Stimulated activated CD8-positive, alpha-beta memory T cell treated with anti-CD3 and anti-CD28 coated beads, Interleukin-2, amount 100 ng/mL, for 48 hours (primary cell): ENCODE measurements around the gene CLCN2.
"Not testable (repeated sequence)": the region's sequence is repeated elsewhere in the genome, so short reads cannot be mapped to it uniquely, and the experiment has no call there.

Experiments
- DNase-seq, 2 donors: peaks; one replicate each; pipeline ENCODE4 v3.0.0-alpha.2; 2020; ENCODE audit warnings: low read depth in 2 of 2

The CLCN2 gene

GRCh38 chr3:184345317-184346144, 15.9 kb downstream of the CLCN2 start:
- DNase-seq = no peak

GRCh38 chr3:184344579-184345316, 16.7 kb downstream of the CLCN2 start:
- no peak for DNase-seq

- DNase-seq = no peak
Measured at GRCh38 chr3:184343200-184343876, 18.1 kb downstream of the CLCN2 start.

- DNase-seq = no peak
Measured at GRCh38 chr3:184341925-184342324, 19.5 kb downstream of the CLCN2 start.

GRCh38 chr3:184339451-184340135, 21.8 kb downstream of the CLCN2 start:
- DNase-seq = not testable (repeated sequence)

GRCh38 chr3:184339001-184339400, 22.4 kb downstream of the CLCN2 start:
- no peak for DNase-seq

- DNase-seq = no peak
Measured at GRCh38 chr3:184338511-184338945, 22.9 kb downstream of the CLCN2 start.

- DNase-seq = no peak
Measured at GRCh38 chr3:184337981-184338380, 23.4 kb downstream of the CLCN2 start.

- no peak for DNase-seq
Measured at GRCh38 chr3:184337399-184337714, 24.0 kb downstream of the CLCN2 start, which contains the start of gene FAM131A. FAM131A (plus strand) TSS chr3:184337600; CDS start chr3:184337631, 31 bp downstream.

GRCh38 chr3:184336547-184337398, 24.6 kb downstream of the CLCN2 start:
- DNase-seq = no peak

- DNase-seq = peak; percentile 83 to 86
Measured at GRCh38 chr3:184335661-184336546, 25.5 kb downstream of the CLCN2 start.

- DNase-seq = no peak
Measured at GRCh38 chr3:184335291-184335660, 26.1 kb downstream of the CLCN2 start.

GRCh38 chr3:184334470-184335158, 26.8 kb downstream of the CLCN2 start:
- DNase-seq = peak in 1 of 2 donors; percentile 35

GRCh38 chr3:184333700-184334099, 27.7 kb downstream of the CLCN2 start:
- no peak for DNase-seq

- DNase-seq = no peak
Measured at GRCh38 chr3:184333190-184333589, 28.2 kb downstream of the CLCN2 start.

GRCh38 chr3:184332370-184333090, 28.9 kb downstream of the CLCN2 start:
- DNase-seq = no peak

GRCh38 chr3:184328516-184328915, 32.9 kb downstream of the CLCN2 start:
- no peak for DNase-seq

GRCh38 chr3:184327171-184327570, 34.2 kb downstream of the CLCN2 start:
- no peak for DNase-seq
